ENCODE results near the gene NELL1.

Gene NELL1

GRCh38 chr11:21372672-21373071 lies 703.3 kb downstream of the NELL1 start:
- no peak for DNase-seq

GRCh38 chr11:21374376-21374775 lies 705.0 kb downstream of the NELL1 start:
- no peak for DNase-seq

- DNase-seq: no peak
Observed at GRCh38 chr11:21385669-21386440, 716.5 kb downstream of the NELL1 start.

DNA sequence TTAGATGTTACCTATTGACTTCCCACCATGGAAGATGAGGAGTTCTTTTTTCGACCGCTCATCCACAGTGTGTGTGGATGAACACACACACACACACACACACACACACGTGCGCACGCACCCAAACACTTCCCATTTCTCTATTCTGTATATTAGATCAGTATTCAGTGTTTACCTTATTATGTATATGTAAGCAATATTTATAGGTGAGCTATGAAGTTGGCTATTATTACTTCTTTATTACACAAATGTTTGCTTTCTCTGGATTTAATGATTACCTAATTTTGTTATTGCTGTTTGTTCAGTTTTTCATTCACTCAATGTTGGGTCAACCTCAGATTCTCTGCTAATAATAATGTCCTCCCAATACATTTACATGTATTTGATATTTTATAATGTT lies 721.0 kb downstream of the NELL1 start:
- no peak for DNase-seq

GRCh38 chr11:21396342-21397008 lies 727.1 kb downstream of the NELL1 start:
- DNase-seq: no peak

DNA sequence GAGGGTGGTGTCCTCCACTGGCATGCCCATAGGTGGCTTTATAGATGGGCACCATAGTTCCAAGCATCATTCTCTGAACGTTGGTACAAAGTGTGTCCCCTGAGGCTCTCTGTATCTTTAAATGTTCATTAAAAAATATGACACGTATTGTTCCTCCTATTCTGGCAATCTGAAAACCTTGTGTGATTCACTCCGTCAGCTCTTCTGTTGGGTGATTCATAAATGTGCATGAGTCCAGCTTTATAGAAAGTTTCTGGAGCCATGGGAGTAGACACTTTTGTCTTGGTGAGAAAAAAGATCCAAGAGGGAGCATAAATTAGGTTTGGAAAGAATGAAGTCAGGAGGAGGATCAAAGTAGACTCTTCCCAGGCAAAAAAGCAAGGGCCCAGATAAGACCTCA lies 728.8 kb downstream of the NELL1 start:
- DNase-seq: no peak

GRCh38 chr11:21401496-21401895 lies 732.1 kb downstream of the NELL1 start:
- DNase-seq: no peak

DNA sequence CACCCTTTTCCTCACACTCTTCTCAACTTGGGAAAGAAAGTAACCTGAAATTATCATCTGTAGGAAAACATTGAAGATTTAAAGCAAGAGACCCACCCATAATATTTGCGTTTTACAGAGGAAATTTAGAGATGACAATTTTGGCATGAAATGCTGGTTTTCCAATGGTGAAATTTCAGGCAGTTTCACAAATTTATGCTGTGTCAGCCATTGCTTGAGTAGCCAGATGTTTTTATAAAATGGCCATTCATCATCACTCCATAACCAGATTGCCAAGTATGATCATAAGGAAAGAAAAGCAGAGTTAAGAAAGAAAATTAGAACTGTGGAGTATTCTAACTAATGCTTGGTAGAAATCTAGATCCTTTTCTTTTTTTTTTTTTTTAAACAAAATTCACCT lies 732.9 kb downstream of the NELL1 start:
- no peak for DNase-seq

- DNase-seq: no peak
Observed at GRCh38 chr11:21403069-21403468, 733.7 kb downstream of the NELL1 start.

- DNase-seq: no peak
Observed at GRCh38 chr11:21405422-21405821, 736.0 kb downstream of the NELL1 start.

GRCh38 chr11:21410513-21410912 lies 741.1 kb downstream of the NELL1 start:
- no peak for DNase-seq

- no peak for DNase-seq
Observed at GRCh38 chr11:21411104-21411503, 741.7 kb downstream of the NELL1 start.

DNA sequence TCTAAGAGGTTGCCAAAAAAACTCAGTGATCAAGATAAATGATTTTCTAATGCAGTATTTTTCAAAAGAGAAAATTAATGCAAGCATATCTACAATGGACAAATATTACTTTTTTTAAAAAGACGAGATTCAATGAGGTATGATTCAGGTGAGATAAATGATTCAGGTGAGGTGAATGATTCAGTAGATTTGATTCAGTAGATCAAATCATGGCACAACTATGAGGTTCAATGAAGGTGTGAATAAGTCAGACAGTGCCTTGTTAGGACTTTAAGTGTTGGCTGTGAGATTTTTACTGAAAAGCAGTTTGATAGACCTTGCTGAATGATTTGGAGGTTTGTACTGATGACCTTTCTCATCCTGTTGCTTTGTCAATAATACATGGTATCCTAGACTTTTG lies 742.2 kb downstream of the NELL1 start:
- DNase-seq: no peak

- no peak for DNase-seq
Observed at GRCh38 chr11:21412652-21413383, 743.4 kb downstream of the NELL1 start.

DNA sequence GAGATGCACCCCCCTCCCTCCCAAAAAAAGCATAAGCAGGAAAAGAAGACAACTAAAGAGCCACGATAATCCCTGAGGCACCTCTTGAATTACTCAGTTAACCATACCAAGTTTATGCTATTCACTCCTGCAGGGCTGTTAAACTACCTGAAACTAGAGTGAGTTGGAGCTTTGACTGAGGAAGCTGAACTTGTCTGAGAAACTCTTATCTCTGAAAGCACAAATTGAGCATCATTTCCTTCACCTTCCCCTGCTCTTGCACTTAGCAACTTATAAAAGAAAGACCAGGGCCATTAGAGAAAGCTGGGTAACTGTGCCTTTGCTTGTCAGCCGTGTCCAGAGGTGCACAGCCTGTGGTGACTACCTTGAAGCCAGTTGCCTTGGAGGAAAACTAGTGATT lies 745.6 kb downstream of the NELL1 start:
- DNase-seq: no peak

DNA sequence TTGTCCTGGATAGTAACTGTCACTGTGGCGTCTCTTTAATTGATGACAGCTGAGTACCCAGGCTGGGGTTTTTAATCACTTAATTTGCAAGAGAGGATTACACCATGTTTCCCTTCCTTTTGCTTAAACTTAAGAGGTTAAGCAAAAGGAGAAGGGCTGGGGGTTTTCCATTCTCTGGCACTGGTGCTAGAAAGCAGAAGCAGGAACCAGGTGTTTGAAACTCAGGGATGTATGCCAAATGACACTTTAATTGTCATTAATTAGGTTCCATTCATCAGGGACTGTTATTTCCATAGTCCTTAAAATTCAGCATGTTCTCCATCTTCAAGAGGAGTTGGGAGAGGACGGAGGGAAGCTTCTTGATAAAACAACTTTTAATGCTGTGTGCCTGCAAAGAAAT lies 746.2 kb downstream of the NELL1 start:
- peak; percentile 92 for DNase-seq

DNA sequence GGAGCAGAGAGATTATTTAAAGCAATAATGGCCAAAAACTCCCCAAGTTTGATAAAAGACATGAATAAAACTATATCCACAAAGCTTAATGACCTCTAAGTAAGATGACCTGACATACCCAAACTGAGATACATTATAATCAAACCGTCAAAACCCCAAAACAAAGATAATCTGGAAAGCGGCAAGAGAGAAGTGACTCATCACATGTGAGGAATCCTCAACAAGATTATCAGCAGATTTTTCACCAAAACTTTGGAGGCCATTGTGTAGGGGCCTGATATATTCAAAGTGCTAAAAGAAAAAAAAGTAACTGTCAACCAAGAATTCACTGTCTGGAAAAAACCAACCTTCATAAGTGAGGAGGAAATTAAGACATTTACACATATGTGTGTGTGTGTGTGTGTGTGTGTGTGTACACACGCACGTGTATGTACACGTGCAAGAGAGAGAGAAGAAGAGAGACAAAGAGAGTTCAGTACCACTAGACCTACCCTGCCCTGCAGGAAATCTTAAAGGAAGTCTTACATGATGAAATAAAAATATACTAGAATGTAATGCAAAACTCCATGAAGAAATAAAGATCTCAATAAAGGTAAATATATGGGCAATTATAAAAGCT lies 752.4 kb downstream of the NELL1 start:
- no peak for DNase-seq

DNA sequence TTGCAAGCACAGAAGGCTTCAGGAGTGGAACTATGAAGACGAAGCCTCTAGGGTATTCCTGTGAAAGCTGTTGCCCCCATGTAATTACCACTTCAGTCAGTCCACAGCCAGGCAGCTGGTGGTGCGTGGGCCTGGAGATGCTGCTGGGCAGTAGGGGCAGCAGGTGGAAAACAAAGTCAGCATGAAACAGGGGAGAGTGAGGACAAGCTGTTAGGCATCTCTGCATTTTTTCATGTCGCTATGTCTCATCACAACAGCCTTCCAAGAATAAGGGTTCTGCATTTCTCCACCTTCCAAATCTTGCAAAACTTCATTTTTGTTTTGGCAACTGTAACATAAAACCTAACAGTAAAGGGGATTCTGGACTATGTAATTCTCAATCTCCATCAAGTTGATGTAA lies 757.5 kb downstream of the NELL1 start:
- no peak for DNase-seq

- no peak for DNase-seq
Observed at GRCh38 chr11:21427726-21428125, 758.3 kb downstream of the NELL1 start.

GRCh38 chr11:21428796-21429195 lies 759.4 kb downstream of the NELL1 start:
- no peak for DNase-seq

GRCh38 chr11:21429401-21429800 lies 760.0 kb downstream of the NELL1 start:
- no peak for DNase-seq

- DNase-seq: no peak
Observed at GRCh38 chr11:21430537-21430936, 761.2 kb downstream of the NELL1 start.

GRCh38 chr11:21446939-21447590 lies 777.7 kb downstream of the NELL1 start:
- no peak for DNase-seq
